HCT116 (cell line): Measurements from ENCODE around the gene ZFR2. TPM values are rescaled to one million over a fixed set of nuclear protein-coding genes. Genes with fewer than 3 reads are reported as not detected.

Experiments
- ATAC-seq: fragments of 200-7000 bp; cut with Tn5 transposase; 2 replicates; pipeline ENCODE4 v1.9.1; 2020; ENCODE audit warnings: mild to moderate bottlenecking, moderate library complexity
- BruUV-seq: library from RNA; stranded (reverse); fragments of 400-500 nt; replicated peaks from 2 replicates; lab custom pipeline; 2021; lab: Mats Ljungman, UMichigan
- CTCF ChIA-PET: fragments of 300-600 bp; sonication (Branson Sonifier 250); formaldehyde crosslinking; loops from one replicate; lab custom pipeline; 2021; ENCODE audit warnings: antibody characterized with exemption; lab: Charles Lee
- POLR2A ChIA-PET: fragments of 300-600, 350-600 bp; sonication (Branson Sonifier 250); formaldehyde crosslinking; loops from one replicate; lab custom pipeline; 2021; ENCODE audit warnings: antibody characterized with exemption; lab: Charles Lee
- RAD21 ChIA-PET, 2 experiments: fragments of 300-600 bp; sonication (Branson Sonifier 250); formaldehyde crosslinking; loops; one replicate each; lab custom pipeline; 2023; ENCODE audit warnings: low total read pairs in 2 of 2; ENCODE audit not compliant: uncharacterized antibody in 2 of 2, unreplicated experiment in 2 of 2, low non-redundant PET in 1 of 2; lab: Charles Lee
- DNase-seq: peaks from one replicate; pipeline ENCODE4 v3.0.0-alpha.2; 2010; ENCODE audit warnings: low read depth, low spot score
- H2AFZ ChIP-seq: fragments of 200-600 bp; shearing (Covaris generic), sonication (generic); 2 replicates; pipeline ENCODE4 v1.6.1; 2017; ENCODE audit warnings: low read depth, mixed run types, mixed read lengths, antibody characterized with exemption, low read length; ENCODE audit not compliant: poor library complexity, severe bottlenecking
- H3K27ac ChIP-seq: 2 replicates; pipeline ENCODE4 v1.5.1; 2012; ENCODE audit warnings: low read depth, low read length
- H3K27me3 ChIP-seq: fragments of 200-600 bp; sonication (generic); 2 replicates; pipeline ENCODE4 v1.6.1; 2016; ENCODE audit warnings: mixed run types, low read length, mixed read lengths; ENCODE audit not compliant: insufficient read depth
- H3K36me3 ChIP-seq, 2 experiments: fragments of 200-500 bp in 1 of 2; fragments of 200-600 bp in 1 of 2; sonication (Bioruptor generic) in 1 of 2; sonication (generic) in 1 of 2; 2 replicates each; pipeline versions ENCODE4 v1.5.1 to v1.6.1; 2014 to 2016; ENCODE audit warnings: low read length in 2 of 2, inconsistent platforms in 1 of 2, mixed read lengths in 1 of 2, mixed run types in 1 of 2; ENCODE audit not compliant: insufficient read depth in 2 of 2, control insufficient read depth in 1 of 2
- H3K4me1 ChIP-seq, 2 experiments: fragments of 200-600 bp in 1 of 2; sonication (generic) in 1 of 2; 2 replicates each; pipeline versions ENCODE4 v1.5.1 to v1.6.1; 2012 to 2017; ENCODE audit warnings: low read length in 2 of 2, inconsistent platforms in 1 of 2, mild to moderate bottlenecking in 1 of 2, mixed read lengths in 1 of 2, mixed run types in 1 of 2, moderate library complexity in 1 of 2; ENCODE audit not compliant: insufficient read depth in 2 of 2, control insufficient read depth in 1 of 2
- H3K4me2 ChIP-seq: fragments of 200-600 bp; sonication (generic); 2 replicates; pipeline ENCODE4 v1.6.1; 2017; ENCODE audit warnings: mixed run types, low read length, mixed read lengths
- H3K4me3 ChIP-seq, 2 experiments: fragments of 200-600 bp in 1 of 2; sonication (generic) in 1 of 2; replicated peaks in 1 of 2; 2 replicates each; pipeline ENCODE4 v1.5.1; 2011 to 2016; ENCODE audit warnings: low read length in 2 of 2, control low read depth in 1 of 2, low read depth in 1 of 2, mild to moderate bottlenecking in 1 of 2, mixed read lengths in 1 of 2, mixed run types in 1 of 2
- H3K79me2 ChIP-seq: fragments of 200-600 bp; sonication (generic); 2 replicates; pipeline ENCODE4 v1.6.1; 2017; ENCODE audit warnings: mild to moderate bottlenecking, mixed run types, low read length, moderate library complexity, mixed read lengths; ENCODE audit not compliant: insufficient read depth
- H3K9ac ChIP-seq: fragments of 200-600 bp; sonication (generic); 2 replicates; pipeline ENCODE4 v1.6.1; 2016; ENCODE audit warnings: low read length, mixed read lengths
- H3K9me2 ChIP-seq: fragments of 200-600 bp; sonication (generic), shearing (Covaris generic); 2 replicates; pipeline ENCODE4 v1.6.1; 2017; ENCODE audit warnings: mixed run types, mild to moderate bottlenecking, moderate library complexity; ENCODE audit not compliant: insufficient read depth
- H3K9me3 ChIP-seq, 2 experiments: fragments of 200-500 bp in 1 of 2; fragments of 200-600 bp in 1 of 2; sonication (Bioruptor generic) in 1 of 2; sonication (generic) in 1 of 2; 2 replicates each; pipeline ENCODE4 v1.6.1; 2014 to 2017; ENCODE audit warnings: low read length in 2 of 2, mixed read lengths in 2 of 2, inconsistent platforms in 1 of 2, low read depth in 1 of 2, mild to moderate bottlenecking in 1 of 2, mixed run types in 1 of 2, moderate library complexity in 1 of 2; ENCODE audit not compliant: control insufficient read depth in 1 of 2, insufficient read depth in 1 of 2
- H4K20me1 ChIP-seq: fragments of 200-600 bp; sonication (generic), shearing (Covaris generic); 2 replicates; pipeline ENCODE4 v1.6.1; 2017; ENCODE audit warnings: mixed run types, mild to moderate bottlenecking, moderate library complexity; ENCODE audit not compliant: insufficient read depth
- ELF1 ChIP-seq: IDR thresholded peaks from 2 replicates; pipeline ENCODE4 v1.6.1; 2012; ENCODE audit warnings: low read depth, borderline replicate concordance
- FOSL1 ChIP-seq: IDR thresholded peaks from 2 replicates; pipeline ENCODE4 v1.6.1; 2012; ENCODE audit warnings: low read depth
- JUND ChIP-seq: IDR thresholded peaks from 2 replicates; pipeline ENCODE4 v1.6.1; 2012
- SIN3A ChIP-seq: IDR thresholded peaks from 2 replicates; pipeline ENCODE4 v1.6.1; 2012; ENCODE audit warnings: low read depth
- TCF7L2 ChIP-seq: IDR thresholded peaks from 2 replicates; pipeline ENCODE4 v1.7.0; 2011; ENCODE audit warnings: borderline replicate concordance, inconsistent platforms; ENCODE audit not compliant: insufficient read depth, insufficient read length; ENCODE audit errors: extremely low read depth
- intact Hi-C: fragments of 100-400 bp; cut with micrococcal nuclease; formaldehyde crosslinking; loops from 2 replicates; pipeline ENCODE4 v1.10.0; 2022
- total RNA-seq: library from RNA; stranded (reverse); gene quantifications from one replicate; pipeline ENCODE4 v1.2.1, GENCODE V29; 2021; ENCODE audit not compliant: unreplicated experiment
- TF ChIP-seq, protein P1 (sequence below): IDR thresholded peaks from 2 replicates; pipeline ENCODE4 v1.6.1; 2011; ENCODE audit warnings: mild to moderate bottlenecking, low read length, moderate library complexity; ENCODE audit not compliant: insufficient replicate concordance; ENCODE audit errors: extremely low read depth
- TF ChIP-seq, protein P2 (sequence below): IDR thresholded peaks from 2 replicates; pipeline ENCODE4 v1.6.1; 2012
- TF ChIP-seq, protein P3 (sequence below): IDR thresholded peaks from 2 replicates; pipeline ENCODE4 v1.6.1; 2012; ENCODE audit warnings: low read depth

ZFR2 gene
- total RNA-seq, 1 experiment from 2014 or later = 0.34 TPM

DNA sequence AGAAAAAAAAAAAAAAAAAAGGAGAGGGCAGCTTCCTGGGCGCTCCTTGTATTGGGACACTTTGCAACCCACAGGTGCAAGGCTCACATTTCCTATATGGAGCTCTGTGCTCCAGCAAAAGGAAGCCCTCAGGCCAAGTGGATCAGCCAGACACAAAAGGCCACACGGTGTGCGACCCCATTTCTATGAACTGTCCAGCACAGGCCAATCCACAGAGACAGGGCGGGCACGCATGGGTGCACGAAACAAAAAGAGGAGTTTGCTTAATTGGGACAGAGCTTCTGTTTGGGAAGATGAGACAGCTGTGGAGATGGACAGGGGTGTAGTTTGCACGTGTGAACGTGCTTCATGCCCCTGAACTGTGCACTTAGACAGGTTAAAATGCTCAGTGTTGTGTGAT lies 51.1 kb downstream of the ZFR2 start:
- H3K9ac ChIP-seq = no peak overlapping the region
- no TSS peak for BruUV-seq
- POLR2A ChIA-PET = interaction anchor here (1.1 kb wide), 1 partner anchor 55 kb away, joined by 5 read pairs; the partner anchor contains the start of gene MRPL54
- RAD21 ChIA-PET = no interaction called here
- H3K27me3 ChIP-seq = no peaks in the 10 kb centered on the region
- DNase-seq = no peak
- CTCF ChIA-PET = no interaction called here
- no peaks in the 10 kb centered on the region for H3K79me2 ChIP-seq
- peaks cover 0 to 6% of the 10 kb centered on the region in 2 experiments; a peak in 1 of 4 replicates for H3K4me1 ChIP-seq
- no peak overlapping the region for H2AFZ ChIP-seq
- TF ChIP-seq, protein P1, sequence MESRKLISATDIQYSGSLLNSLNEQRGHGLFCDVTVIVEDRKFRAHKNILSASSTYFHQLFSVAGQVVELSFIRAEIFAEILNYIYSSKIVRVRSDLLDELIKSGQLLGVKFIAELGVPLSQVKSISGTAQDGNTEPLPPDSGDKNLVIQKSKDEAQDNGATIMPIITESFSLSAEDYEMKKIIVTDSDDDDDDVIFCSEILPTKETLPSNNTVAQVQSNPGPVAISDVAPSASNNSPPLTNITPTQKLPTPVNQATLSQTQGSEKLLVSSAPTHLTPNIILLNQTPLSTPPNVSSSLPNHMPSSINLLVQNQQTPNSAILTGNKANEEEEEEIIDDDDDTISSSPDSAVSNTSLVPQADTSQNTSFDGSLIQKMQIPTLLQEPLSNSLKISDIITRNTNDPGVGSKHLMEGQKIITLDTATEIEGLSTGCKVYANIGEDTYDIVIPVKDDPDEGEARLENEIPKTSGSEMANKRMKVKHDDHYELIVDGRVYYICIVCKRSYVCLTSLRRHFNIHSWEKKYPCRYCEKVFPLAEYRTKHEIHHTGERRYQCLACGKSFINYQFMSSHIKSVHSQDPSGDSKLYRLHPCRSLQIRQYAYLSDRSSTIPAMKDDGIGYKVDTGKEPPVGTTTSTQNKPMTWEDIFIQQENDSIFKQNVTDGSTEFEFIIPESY = no peak
- TF ChIP-seq ELF1 (no peak), SIN3A (no peak), JUND (no peak), TCF7L2 (no peak), FOSL1 (no peak)
- TF ChIP-seq, protein P2, sequence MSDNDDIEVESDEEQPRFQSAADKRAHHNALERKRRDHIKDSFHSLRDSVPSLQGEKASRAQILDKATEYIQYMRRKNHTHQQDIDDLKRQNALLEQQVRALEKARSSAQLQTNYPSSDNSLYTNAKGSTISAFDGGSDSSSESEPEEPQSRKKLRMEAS = no peak
- TF ChIP-seq, protein P3, sequence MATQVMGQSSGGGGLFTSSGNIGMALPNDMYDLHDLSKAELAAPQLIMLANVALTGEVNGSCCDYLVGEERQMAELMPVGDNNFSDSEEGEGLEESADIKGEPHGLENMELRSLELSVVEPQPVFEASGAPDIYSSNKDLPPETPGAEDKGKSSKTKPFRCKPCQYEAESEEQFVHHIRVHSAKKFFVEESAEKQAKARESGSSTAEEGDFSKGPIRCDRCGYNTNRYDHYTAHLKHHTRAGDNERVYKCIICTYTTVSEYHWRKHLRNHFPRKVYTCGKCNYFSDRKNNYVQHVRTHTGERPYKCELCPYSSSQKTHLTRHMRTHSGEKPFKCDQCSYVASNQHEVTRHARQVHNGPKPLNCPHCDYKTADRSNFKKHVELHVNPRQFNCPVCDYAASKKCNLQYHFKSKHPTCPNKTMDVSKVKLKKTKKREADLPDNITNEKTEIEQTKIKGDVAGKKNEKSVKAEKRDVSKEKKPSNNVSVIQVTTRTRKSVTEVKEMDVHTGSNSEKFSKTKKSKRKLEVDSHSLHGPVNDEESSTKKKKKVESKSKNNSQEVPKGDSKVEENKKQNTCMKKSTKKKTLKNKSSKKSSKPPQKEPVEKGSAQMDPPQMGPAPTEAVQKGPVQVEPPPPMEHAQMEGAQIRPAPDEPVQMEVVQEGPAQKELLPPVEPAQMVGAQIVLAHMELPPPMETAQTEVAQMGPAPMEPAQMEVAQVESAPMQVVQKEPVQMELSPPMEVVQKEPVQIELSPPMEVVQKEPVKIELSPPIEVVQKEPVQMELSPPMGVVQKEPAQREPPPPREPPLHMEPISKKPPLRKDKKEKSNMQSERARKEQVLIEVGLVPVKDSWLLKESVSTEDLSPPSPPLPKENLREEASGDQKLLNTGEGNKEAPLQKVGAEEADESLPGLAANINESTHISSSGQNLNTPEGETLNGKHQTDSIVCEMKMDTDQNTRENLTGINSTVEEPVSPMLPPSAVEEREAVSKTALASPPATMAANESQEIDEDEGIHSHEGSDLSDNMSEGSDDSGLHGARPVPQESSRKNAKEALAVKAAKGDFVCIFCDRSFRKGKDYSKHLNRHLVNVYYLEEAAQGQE = no peak
- TF ChIP-seq, all 23 proteins: peak for 0
- H3K27ac ChIP-seq = no peak overlapping the region
- H3K36me3 ChIP-seq = no peaks in the 10 kb centered on the region
- no peaks in the 10 kb centered on the region for H3K9me3 ChIP-seq
- H4K20me1 ChIP-seq = no peaks in the 10 kb centered on the region
- intact Hi-C loops = no loop called here
- no peak overlapping the region for H3K4me2 ChIP-seq
- no peak overlapping the region for H3K4me3 ChIP-seq
- H3K9me2 ChIP-seq = no peaks in the 10 kb centered on the region
- no peak for ATAC-seq
